Left lung (tissue), 10 donors: ENCODE data around the gene ADORA2B. TPM values are rescaled to one million over a fixed set of nuclear protein-coding genes. Genes with fewer than 3 reads are reported as not detected.
A peak's percentile ranks its signal among the peaks of the same experiment; 100 is the strongest.

Experiments used
- ATAC-seq: fragments of 200-7000 bp; cut with Tn5 transposase; one replicate; pipeline ENCODE4 v1.9.1; 2020; ENCODE audit warnings: moderate library complexity
- DNase-seq, 4 donors: peaks; one replicate each; pipeline ENCODE4 v3.0.0-alpha.2; 2013 to 2020
- H3K27ac ChIP-seq, 2 donors: fragments of 200-600 bp; sonication (generic) in 1 of 2; one replicate each; pipeline versions ENCODE4 v1.5.0 to v1.8.0; 2020 to 2021
- H3K27me3 ChIP-seq, 2 donors: fragments of 200-600 bp; sonication (generic) in 1 of 2; one replicate each; pipeline versions ENCODE4 v1.5.0 to v1.8.0; 2020 to 2021
- H3K36me3 ChIP-seq, 2 donors: fragments of 200-600 bp; sonication (generic) in 1 of 2; one replicate each; pipeline versions ENCODE4 v1.5.0 to v1.8.0; 2020 to 2021
- H3K4me1 ChIP-seq, 2 donors: fragments of 200-600 bp; one replicate each; pipeline ENCODE4 v1.8.0; 2021
- H3K4me3 ChIP-seq, 2 donors: fragments of 200-600 bp; sonication (generic) in 1 of 2; one replicate each; pipeline versions ENCODE4 v1.5.0 to v1.8.0; 2020 to 2021; ENCODE audit warnings: mild to moderate bottlenecking in 1 of 2
- H3K9me3 ChIP-seq, 2 donors: fragments of 200-600 bp; sonication (generic) in 1 of 2; one replicate each; pipeline versions ENCODE4 v1.5.0 to v1.8.0; 2020 to 2021
- CTCF ChIP-seq, 2 donors: fragments of 200-600 bp; sonication (generic) in 1 of 2; IDR thresholded peaks; one replicate each; pipeline versions ENCODE4 v1.5.0 to v1.8.0; 2021; ENCODE audit warnings: antibody characterized with exemption in 2 of 2
- intact Hi-C, 2 donors: fragments of 100-400 bp; cut with DNase I; formaldehyde crosslinking; loops; one replicate each; pipeline versions ENCODE4 v1.11.2 to v1.14.2; 2022
- polyA plus RNA-seq, 6 donors: library from polyadenylated mRNA; unstranded; fragments of 120-200 nt; gene quantifications; one replicate each; pipeline ENCODE4 v1.2.1, GENCODE V29; 2013; ENCODE audit not compliant: insufficient read length in 6 of 6
- total RNA-seq, 2 donors: library from RNA; stranded (reverse); fragmentation: NEBNext Ultra II Directional; extraction: Animal tissue kit (Norgen Biotek cat#: 25700); gene quantifications; one replicate each; pipeline ENCODE4 v1.2.1, GENCODE V29; 2021
- donor health status: DM: no; HTN: yes; CAD: no.
- donor health status: DM: no; HTN: no; CAD: no.

The ADORA2B gene
- total and polyA plus RNA-seq, 8 donors = 2.3 to 12.2 (median 6.3) TPM

DNA sequence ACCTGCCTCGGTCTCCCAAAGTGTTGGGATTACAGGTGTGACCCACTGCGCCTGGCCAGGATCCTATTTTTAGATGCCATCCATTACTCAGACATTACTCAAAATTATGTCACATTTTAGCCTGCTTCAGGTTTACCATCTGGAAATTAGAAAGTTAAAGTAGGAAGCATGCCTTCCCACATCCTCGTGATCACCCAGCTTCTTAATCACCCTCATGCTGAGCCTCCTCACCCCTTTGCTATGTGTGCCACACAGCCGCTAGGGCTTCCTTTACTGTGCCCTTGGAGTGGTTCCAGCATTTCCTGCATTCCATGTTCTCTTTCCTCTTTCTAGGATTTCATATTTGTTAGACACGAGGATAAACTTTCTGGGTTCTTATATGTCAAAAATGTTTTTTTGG is 9.3 kb downstream of the ADORA2B start:
- Histone ChIP-seq H3K36me3 (peaks cover 0 to 6% of the 10 kb centered on the region in 2 donors), H3K4me1 (peaks cover 9 to 23% of the 10 kb centered on the region in 2 donors), H3K9me3 (no peaks in the 10 kb centered on the region), H3K27me3 (no peaks in the 10 kb centered on the region), H3K27ac (no peak overlapping the region), H3K4me3 (no peak overlapping the region)
- ATAC-seq = peak; percentile 37
- intact Hi-C loops = no loop called here
- no peak for DNase-seq
- TF ChIP-seq CTCF (IDR thresholded peaks at IDR 0.05) = no peak

- no peak overlapping the region for H3K27ac ChIP-seq
- H3K36me3 ChIP-seq = peaks cover 0 to 3% of the 10 kb centered on the region in 2 donors
- DNase-seq (no peak), ATAC-seq (no peak)
- TF ChIP-seq CTCF (IDR thresholded peaks at IDR 0.05) = no peak
- H3K27me3 ChIP-seq = no peaks in the 10 kb centered on the region
- peaks cover 14 to 32% of the 10 kb centered on the region in 2 donors for H3K4me1 ChIP-seq
- H3K9me3 ChIP-seq = no peaks in the 10 kb centered on the region
- H3K4me3 ChIP-seq = no peak overlapping the region
- intact Hi-C loops = no loop called here
These were observed 11.0 kb downstream of the ADORA2B start for GRCh38 chr17:15955793-15956541.

- no peaks in the 10 kb centered on the region for H3K36me3 ChIP-seq
- no peak overlapping the region for H3K27ac ChIP-seq
- ATAC-seq (no peak), DNase-seq (no peak)
- TF ChIP-seq CTCF (IDR thresholded peaks at IDR 0.05) = no peak
- no peaks in the 10 kb centered on the region for H3K9me3 ChIP-seq
- no peaks in the 10 kb centered on the region for H3K27me3 ChIP-seq
- H3K4me1 ChIP-seq = peaks cover 14 to 32% of the 10 kb centered on the region in 2 donors
- intact Hi-C loops = no loop called here
- H3K4me3 ChIP-seq = no peak overlapping the region
These were observed 12.3 kb downstream of the ADORA2B start for GRCh38 chr17:15957206-15957605.

DNA sequence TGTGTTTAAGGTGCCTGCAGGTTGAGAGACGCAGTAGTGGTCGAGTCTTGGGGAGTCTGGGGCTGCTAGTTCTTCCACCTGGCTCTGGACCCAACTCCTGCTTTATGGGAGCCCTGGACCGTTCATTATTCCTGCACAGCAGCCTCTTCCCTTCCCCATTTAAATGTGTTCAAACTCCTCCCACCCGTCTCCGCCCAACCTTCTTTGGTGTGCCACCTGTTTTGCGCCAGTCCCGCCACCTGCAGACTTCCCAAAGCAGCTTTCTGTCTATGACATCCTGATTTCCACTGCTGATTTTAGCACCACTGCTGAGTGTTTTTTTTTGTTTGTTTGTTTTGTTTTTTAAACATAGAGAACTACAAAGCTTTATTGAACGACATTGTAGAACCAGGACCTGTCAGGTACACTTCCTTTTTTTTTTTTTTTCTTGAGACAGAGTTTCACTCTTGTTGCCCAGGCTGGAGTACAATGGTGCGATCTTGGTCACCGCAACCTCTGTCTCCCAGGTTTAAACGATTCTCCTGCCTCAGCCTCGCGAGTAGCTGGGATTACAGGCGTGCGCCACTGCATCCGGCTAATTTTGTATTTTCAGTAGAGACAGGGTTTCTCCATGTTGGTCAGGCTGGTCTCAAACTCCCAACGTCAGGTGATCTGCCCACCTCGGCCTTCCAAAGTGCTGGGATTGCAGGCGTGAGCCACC is 12.8 kb downstream of the ADORA2B start:
- ATAC-seq = no peak
- no peak overlapping the region for H3K4me3 ChIP-seq
- DNase-seq = no peak
- H3K27ac ChIP-seq = no peak overlapping the region
- H3K36me3 ChIP-seq = no peaks in the 10 kb centered on the region
- intact Hi-C loops = no loop called here
- no peaks in the 10 kb centered on the region for H3K27me3 ChIP-seq
- peaks cover 14 to 32% of the 10 kb centered on the region in 2 donors for H3K4me1 ChIP-seq
- no peaks in the 10 kb centered on the region for H3K9me3 ChIP-seq
- no peak for TF ChIP-seq CTCF (IDR thresholded peaks at IDR 0.05)

- TF ChIP-seq CTCF (IDR thresholded peaks at IDR 0.05) = no peak
- peak overlapping the region; percentile 45 to 76 for H3K27ac ChIP-seq
- DNase-seq = no peak
- H3K27me3 ChIP-seq = no peaks in the 10 kb centered on the region
- ATAC-seq = no peak
- H3K36me3 ChIP-seq = no peaks in the 10 kb centered on the region
- H3K4me1 ChIP-seq = peaks cover 14 to 32% of the 10 kb centered on the region in 2 donors
- H3K9me3 ChIP-seq = no peaks in the 10 kb centered on the region
- intact Hi-C loops = no loop called here
- no peak overlapping the region for H3K4me3 ChIP-seq
These were observed 13.5 kb downstream of the ADORA2B start for GRCh38 chr17:15958484-15958854.
